ENCODE results near the gene TENM4. TPM values are rescaled to one million over a fixed set of nuclear protein-coding genes. Genes with fewer than 3 reads are reported as not detected.

The TENM4 gene
- polyA plus RNA-seq, 1 donor from 2014 or later: 16.8 TPM

- H3F3A ChIP-seq (ENCODE audit: insufficient read depth, low read length, poor library complexity, severe bottlenecking): no peaks in the 10 kb centered on the region
These were observed 751.2 kb downstream of the TENM4 start for GRCh38 chr11:78689585-78690153.

GRCh38 chr11:78689101-78689500, 751.7 kb downstream of the TENM4 start:
- H3K27ac ChIP-seq (ENCODE audit: low read length): no peak overlapping the region
- TF ChIP-seq SMC3 (conservative IDR thresholded peaks at IDR 0.05; ENCODE audit: poor library complexity) (no peak), CTCF (IDR thresholded peaks at IDR 0.05; ENCODE audit: poor library complexity, severe bottlenecking) (no peak), MXI1 (conservative IDR thresholded peaks at IDR 0.05; ENCODE audit: poor library complexity, severe bottlenecking) (no peak), EZH2 (IDR thresholded peaks at IDR 0.05; ENCODE audit: borderline replicate concordance, insufficient read depth, low read length, poor library complexity, severe bottlenecking) (no peak), REST (IDR thresholded peaks at IDR 0.05; ENCODE audit: borderline replicate concordance) (no peak)

More at GRCh38 chr11:78689585-78690153, 751.2 kb downstream of the TENM4 start:
- Histone ChIP-seq H2AFZ (ENCODE audit: low read depth, low read length) (no peak overlapping the region), H4K20me1 (ENCODE audit: insufficient read depth) (no peaks in the 10 kb centered on the region), H3K27ac (ENCODE audit: low read length) (no peak overlapping the region), H3K27me3 (ENCODE audit: insufficient read depth, low read depth, low read length) (no peaks in the 10 kb centered on the region), H3K4me3 (ENCODE audit: low read length) (no peak overlapping the region), H3K36me3 (ENCODE audit: insufficient read depth, low read length) (no peaks in the 10 kb centered on the region), H3K9ac (ENCODE audit: low read length) (no peak overlapping the region), H3K79me2 (replicated peaks; ENCODE audit: insufficient read depth, low read length) (no peaks in the 10 kb centered on the region), H3K9me3 (ENCODE audit: low read length) (no peaks in the 10 kb centered on the region), H3K4me2 (ENCODE audit: low read length) (no peak overlapping the region), H3K9me2 (ENCODE audit: insufficient read depth, low read length) (no peaks in the 10 kb centered on the region)
- TF ChIP-seq EZH2 (IDR thresholded peaks at IDR 0.05; ENCODE audit: borderline replicate concordance, insufficient read depth, low read length, poor library complexity, severe bottlenecking) (no peak), POLR2AphosphoS5 (IDR thresholded peaks at IDR 0.05) (no peak), TAF1 (IDR thresholded peaks at IDR 0.05; ENCODE audit: low read depth) (no peak), CTCF (IDR thresholded peaks at IDR 0.05; ENCODE audit: poor library complexity, severe bottlenecking) (no peak), REST (IDR thresholded peaks at IDR 0.05; ENCODE audit: borderline replicate concordance) (no peak), MXI1 (conservative IDR thresholded peaks at IDR 0.05; ENCODE audit: poor library complexity, severe bottlenecking) (no peak), RAD21 (conservative IDR thresholded peaks at IDR 0.05) (no peak), EP300 (conservative IDR thresholded peaks at IDR 0.05; ENCODE audit: poor library complexity, severe bottlenecking) (no peak), SMC3 (conservative IDR thresholded peaks at IDR 0.05; ENCODE audit: poor library complexity) (no peak)

More at GRCh38 chr11:78689101-78689500, 751.7 kb downstream of the TENM4 start:
- Histone ChIP-seq H3K4me3 (ENCODE audit: low read length) (no peak overlapping the region), H3K36me3 (ENCODE audit: insufficient read depth, low read length) (no peaks in the 10 kb centered on the region), H3K9me2 (ENCODE audit: insufficient read depth, low read length) (no peaks in the 10 kb centered on the region), H3K79me2 (replicated peaks; ENCODE audit: insufficient read depth, low read length) (no peaks in the 10 kb centered on the region), H2AFZ (ENCODE audit: low read depth, low read length) (no peak overlapping the region), H3F3A (ENCODE audit: insufficient read depth, low read length, poor library complexity, severe bottlenecking) (no peaks in the 10 kb centered on the region), H3K9me3 (ENCODE audit: low read length) (no peaks in the 10 kb centered on the region), H3K27me3 (ENCODE audit: insufficient read depth, low read depth, low read length) (no peaks in the 10 kb centered on the region), H4K20me1 (ENCODE audit: insufficient read depth) (no peaks in the 10 kb centered on the region), H3K9ac (ENCODE audit: low read length) (no peak overlapping the region), H3K4me2 (ENCODE audit: low read length) (no peak overlapping the region)
